Kidney epithelial cell (primary cell): ENCODE data around the gene CAMLG. TPM values are rescaled to one million over a fixed set of nuclear protein-coding genes. Genes with fewer than 3 reads are reported as not detected.

Source experiments
- DNase-seq: peaks from one replicate; pipeline ENCODE4 v3.0.0-alpha.2; 2010; ENCODE audit warnings: low read depth
- H3K27me3 ChIP-seq: 2 replicates; pipeline ENCODE4 v1.6.0; 2011; ENCODE audit warnings: low read length; ENCODE audit not compliant: control insufficient read depth, insufficient read depth
- H3K36me3 ChIP-seq: 2 replicates; pipeline ENCODE4 v1.5.1; 2011; ENCODE audit warnings: low read length; ENCODE audit not compliant: control insufficient read depth, insufficient read depth
- H3K4me3 ChIP-seq: 2 replicates; pipeline ENCODE4 v1.5.1; 2011; ENCODE audit warnings: low read depth, mild to moderate bottlenecking, control low read depth, low read length
- CTCF ChIP-seq: IDR thresholded peaks from 2 replicates; pipeline ENCODE4 v1.5.1; 2011; ENCODE audit warnings: mild to moderate bottlenecking, moderate library complexity, low read length, control low read depth, inconsistent platforms; ENCODE audit not compliant: insufficient read depth, poor library complexity, severe bottlenecking
- total RNA-seq: library from RNA; depleted of rRNA; stranded (reverse); fragments of >200 nt; gene quantifications from 2 replicates; pipeline ENCODE4 v1.2.3, GENCODE V29; 2015

The CAMLG gene
- total RNA-seq, 1 donor from 2014 or later: 24.5 TPM

GRCh38 chr5:134769206-134769605 lies 30.9 kb downstream of the CAMLG start:
- H3K36me3 ChIP-seq: peaks cover 1% of the 10 kb centered on the region
- no peak for DNase-seq

DNA sequence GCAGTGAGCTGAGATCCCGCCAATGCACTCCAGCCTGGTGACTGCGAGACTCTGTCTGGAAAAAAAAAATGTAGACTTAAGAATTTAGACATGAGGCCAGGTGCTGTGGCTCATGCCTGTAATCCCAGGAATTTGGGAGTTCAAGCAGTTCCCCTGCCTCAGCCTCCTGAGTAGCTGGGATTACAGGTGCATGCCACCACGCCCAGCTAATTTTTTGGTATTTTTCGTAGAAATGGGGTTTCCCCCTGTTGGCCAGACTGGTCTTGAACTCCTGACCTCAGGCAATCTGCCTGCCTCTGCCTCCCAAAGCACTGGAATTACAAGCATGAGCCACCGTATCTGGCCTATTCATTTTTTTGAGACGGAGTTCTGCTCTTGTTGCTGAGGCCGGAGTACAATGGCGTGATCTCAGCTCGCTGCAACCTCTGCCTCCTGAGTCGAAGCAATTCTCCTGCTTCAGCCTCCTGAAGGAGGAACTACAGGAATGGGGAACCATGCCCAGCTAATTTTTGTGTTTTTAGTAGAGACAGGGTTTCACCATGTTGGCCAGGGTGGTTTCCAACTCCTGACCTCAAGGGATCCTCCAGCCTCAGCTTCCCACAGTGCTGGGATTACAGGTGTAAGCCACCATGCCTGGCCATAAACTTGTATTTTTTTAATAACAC lies 34.2 kb downstream of the CAMLG start:
- Histone ChIP-seq H3K36me3 (peaks cover 1% of the 10 kb centered on the region), H3K27me3 (no peaks in the 10 kb centered on the region), H3K4me3 (no peak overlapping the region)
- no peak for DNase-seq
- TF ChIP-seq CTCF: no peak

More at GRCh38 chr5:134769206-134769605, 30.9 kb downstream of the CAMLG start:
- H3K27me3 ChIP-seq: no peaks in the 10 kb centered on the region
- no peak for TF ChIP-seq CTCF
- H3K4me3 ChIP-seq: no peak overlapping the region

- H3K36me3 ChIP-seq: peaks cover 2% of the 10 kb centered on the region
- no peak for DNase-seq
- H3K4me3 ChIP-seq: no peak overlapping the region
- no peak for TF ChIP-seq CTCF
- no peaks in the 10 kb centered on the region for H3K27me3 ChIP-seq
These were observed 39.0 kb downstream of the CAMLG start for GRCh38 chr5:134777366-134777765.

GRCh38 chr5:134784241-134784920 lies 46.0 kb downstream of the CAMLG start:
- no peak for DNase-seq
- TF ChIP-seq CTCF: peak; percentile 9
- H3K36me3 ChIP-seq: peaks cover 1% of the 10 kb centered on the region
- no peak overlapping the region for H3K4me3 ChIP-seq
- H3K27me3 ChIP-seq: no peaks in the 10 kb centered on the region

DNA sequence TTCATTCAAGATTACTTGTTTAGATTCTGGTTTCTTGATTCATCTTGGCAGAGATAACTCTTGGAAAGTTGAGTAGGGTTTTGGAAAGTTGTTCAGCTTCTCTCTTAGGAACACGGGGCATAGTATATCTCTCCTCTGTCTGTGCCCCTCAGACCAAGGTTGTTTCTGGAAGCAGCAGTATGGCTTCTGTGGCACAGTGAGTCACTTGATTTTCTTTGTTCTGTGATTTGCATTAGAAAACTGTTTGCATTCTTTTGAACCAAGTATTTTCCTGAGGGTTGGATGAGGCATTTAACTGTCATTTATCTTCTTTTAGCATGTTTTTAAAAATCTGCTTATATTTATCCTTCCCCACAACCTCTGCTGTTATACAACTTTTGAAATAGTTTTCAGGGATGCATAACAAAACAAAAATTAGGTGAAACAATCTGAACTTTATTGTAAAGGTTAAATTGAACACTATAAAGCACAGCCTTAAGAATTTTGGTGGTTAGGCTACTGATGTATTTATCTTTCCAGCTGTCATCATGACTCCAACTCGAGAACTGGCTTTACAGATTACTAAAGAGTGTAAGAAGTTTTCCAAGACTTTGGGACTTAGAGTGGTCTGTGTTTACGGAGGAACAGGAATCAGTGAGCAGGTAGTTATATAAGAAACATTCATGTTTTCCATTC lies 46.7 kb downstream of the CAMLG start:
- H3K4me3 ChIP-seq: no peak overlapping the region
- no peak for DNase-seq
- H3K27me3 ChIP-seq: no peaks in the 10 kb centered on the region
- peaks cover 1% of the 10 kb centered on the region for H3K36me3 ChIP-seq
- TF ChIP-seq CTCF: no peak

- no peaks in the 10 kb centered on the region for H3K27me3 ChIP-seq
- no peaks in the 10 kb centered on the region for H3K36me3 ChIP-seq
- no peak overlapping the region for H3K4me3 ChIP-seq
- DNase-seq: no peak
- no peak for TF ChIP-seq CTCF
These were observed 49.3 kb downstream of the CAMLG start for GRCh38 chr5:134787692-134788091.
